ENCODE data around the gene SEMA6C.
A peak's percentile ranks its signal among the peaks of the same experiment; 100 is the strongest.
"Not testable (repeated sequence)": the region's sequence is repeated elsewhere in the genome, so short reads cannot be mapped to it uniquely, and the experiment has no call there.

Gene SEMA6C

DNA sequence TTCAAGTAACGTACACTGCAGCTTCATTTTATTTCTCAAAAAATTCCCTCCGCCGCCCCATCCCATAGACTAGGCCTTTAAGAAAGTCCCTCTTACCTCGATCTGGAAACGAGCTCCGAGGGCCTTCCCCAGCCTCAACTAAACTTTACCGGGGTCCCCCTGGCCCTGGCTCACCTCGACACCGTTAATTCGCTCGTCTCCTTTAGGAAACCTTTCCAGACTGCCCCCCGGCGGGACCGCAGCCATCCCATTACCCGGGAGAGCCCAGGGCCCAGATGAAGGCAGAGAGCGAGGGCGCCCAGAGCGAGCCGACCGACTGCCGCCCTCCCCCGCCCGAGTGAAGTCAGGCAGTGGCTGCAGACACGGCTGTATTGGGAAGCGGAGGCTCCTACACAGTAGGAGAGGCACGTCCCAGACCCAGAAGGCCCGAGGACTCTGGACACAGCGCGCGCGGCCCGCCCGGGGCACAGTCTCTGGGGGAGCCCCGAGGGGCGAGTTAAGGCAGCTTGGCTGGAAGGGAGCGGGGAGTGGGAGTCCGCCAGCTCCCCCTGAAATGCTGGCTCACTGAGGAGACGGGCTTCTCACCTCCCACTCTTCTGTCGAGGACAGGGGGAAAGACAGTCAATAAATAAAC lies 14.6 kb downstream of the SEMA6C start:
- DNase-seq (ENCODE audit: low read depth in 2 of 2): no peak

DNA sequence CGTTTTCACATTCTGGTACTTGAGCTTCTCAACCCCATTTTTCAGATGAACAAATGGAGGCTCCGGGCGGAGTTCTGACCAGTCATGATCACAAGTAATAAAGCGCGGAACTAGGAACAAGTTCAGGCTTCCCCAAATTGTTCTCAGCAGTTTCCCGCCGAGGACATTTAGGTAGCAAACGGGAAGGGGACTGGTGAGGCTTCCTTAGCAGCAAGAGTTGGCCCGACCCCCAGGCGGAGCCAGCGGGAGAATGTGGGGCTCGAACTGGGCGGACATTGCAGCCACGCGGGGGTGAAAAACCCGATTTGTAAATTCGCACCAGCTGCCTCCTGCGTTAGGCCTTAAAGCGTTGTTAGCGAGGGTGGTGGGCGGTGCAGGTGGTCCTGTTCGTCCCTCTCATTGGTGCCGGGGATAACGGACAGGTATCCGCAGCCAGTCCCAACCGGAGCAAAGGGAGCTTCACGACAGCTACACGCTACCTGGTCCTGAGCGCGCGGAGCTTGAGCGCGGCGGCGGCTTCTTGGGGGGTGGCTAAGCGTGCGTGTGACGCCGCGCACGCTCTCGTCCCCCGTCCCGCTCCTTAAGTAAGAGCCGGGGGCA lies 15.3 kb downstream of the SEMA6C start:
- DNase-seq (ENCODE audit: low read depth in 2 of 2): peak; percentile 67 to 73

GRCh38 chr1:151128800-151129199 lies 17.6 kb downstream of the SEMA6C start:
- DNase-seq (ENCODE audit: low read depth in 2 of 2): no peak

DNA sequence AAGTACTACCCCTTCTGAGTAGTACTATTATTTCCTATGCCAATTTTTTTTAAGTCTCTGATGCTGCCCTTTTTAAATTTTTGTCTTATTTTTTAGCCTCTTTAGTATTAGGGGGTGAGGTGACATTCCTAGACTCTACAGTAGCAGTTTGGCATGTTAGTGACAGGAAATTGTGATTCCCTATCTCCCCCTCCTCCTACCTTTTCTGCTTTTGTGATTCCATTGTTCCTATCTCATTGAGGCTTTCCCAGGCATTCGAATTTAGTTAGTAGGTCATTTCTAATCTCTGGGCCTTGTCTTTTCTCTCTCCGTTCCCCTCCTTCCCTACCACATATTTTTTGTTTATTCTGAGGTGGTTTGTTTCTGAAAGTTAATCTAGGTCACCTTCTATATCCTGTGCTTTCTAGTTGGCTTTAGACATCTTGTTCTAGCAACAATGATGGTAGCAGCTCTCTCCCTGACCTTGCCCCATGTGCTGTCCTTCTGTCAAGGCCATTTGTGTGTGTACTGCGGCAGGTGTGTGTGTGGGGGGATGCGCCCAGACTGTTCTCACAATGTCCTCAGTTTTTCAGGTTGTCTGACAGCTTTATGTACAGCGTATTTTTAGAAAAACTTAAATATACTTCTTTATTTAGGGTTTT lies 21.5 kb downstream of the SEMA6C start:
- DNase-seq (ENCODE audit: low read depth in 2 of 2): no peak

- no peak for DNase-seq (ENCODE audit: low read depth in 2 of 2)
These were observed 32.6 kb downstream of the SEMA6C start for GRCh38 chr1:151113877-151114276.

- DNase-seq (ENCODE audit: low read depth in 2 of 2): no peak
These were observed 38.1 kb downstream of the SEMA6C start for GRCh38 chr1:151108331-151108730.

GRCh38 chr1:151106894-151107293 lies 39.5 kb downstream of the SEMA6C start:
- no peak for DNase-seq (ENCODE audit: low read depth in 2 of 2)

DNA sequence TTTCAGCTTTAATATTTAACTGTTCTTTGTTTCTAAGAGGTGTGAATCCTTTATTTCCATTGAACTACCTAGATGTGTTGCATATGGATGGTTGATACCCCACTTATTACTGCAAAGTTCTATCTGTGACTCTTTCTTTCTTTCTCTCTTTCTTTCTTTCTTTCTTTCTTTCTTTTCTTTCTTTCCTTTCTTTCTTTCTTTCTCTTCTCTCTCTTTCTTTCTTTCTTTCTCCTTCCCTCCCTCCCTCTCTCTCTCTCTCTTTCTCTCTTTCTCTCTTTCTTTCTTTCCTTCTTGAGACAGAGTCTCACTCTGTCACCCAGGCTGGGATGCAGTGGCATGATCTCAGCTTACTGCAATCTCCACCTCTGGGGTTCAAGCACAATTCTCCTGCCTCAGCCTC lies 41.8 kb downstream of the SEMA6C start:
- DNase-seq (ENCODE audit: low read depth in 2 of 2): no peak

- no peak for DNase-seq (ENCODE audit: low read depth in 2 of 2)
These were observed 48.3 kb downstream of the SEMA6C start for GRCh38 chr1:151098126-151098525.

DNA sequence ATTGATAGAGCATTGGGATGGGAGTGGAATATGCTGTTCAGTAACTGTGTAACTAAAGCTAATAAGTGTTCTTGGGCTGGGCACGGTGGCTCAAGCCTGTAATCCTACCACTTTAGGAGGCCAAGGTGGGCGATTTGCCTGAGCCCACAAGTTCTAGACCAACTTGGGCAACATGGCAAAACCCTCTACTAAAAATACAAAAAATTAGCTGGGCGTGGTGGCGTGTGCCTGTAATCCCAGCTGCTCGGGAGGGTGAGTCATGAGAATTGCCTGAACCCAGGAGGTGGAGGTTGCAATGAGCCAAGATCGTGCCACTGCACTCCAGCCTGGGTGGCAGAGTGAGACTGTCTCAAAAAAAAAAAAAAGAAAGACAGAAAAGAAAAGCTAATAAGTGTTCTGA lies 49.0 kb downstream of the SEMA6C start:
- not testable (repeated sequence) for DNase-seq (ENCODE audit: low read depth in 2 of 2)

- DNase-seq (ENCODE audit: low read depth in 2 of 2): no peak
These were observed 60.4 kb downstream of the SEMA6C start for GRCh38 chr1:151085953-151086559.

Data from activated CD4-positive, alpha-beta T cell treated with anti-CD3 and anti-CD28 coated beads for 24 hours (primary cell).